Mesodermal cell (in vitro differentiated cells): ENCODE results near the gene TGFB1.

Source experiments
- H3K27ac ChIP-seq: 2 replicates; pipeline ENCODE4 v1.7.0; 2013; ENCODE audit warnings: mild to moderate bottlenecking, low read depth, low read length, moderate library complexity; ENCODE audit not compliant: severe bottlenecking
- H3K36me3 ChIP-seq: 2 replicates; pipeline ENCODE4 v1.7.1; 2013; ENCODE audit warnings: mild to moderate bottlenecking, low read length, moderate library complexity; ENCODE audit not compliant: control insufficient read depth, insufficient read depth
- H3K4me1 ChIP-seq: one replicate; pipeline ENCODE4 v1.7.1; 2013; ENCODE audit warnings: mild to moderate bottlenecking, low read length; ENCODE audit not compliant: insufficient read depth, control insufficient read depth, poor library complexity, severe bottlenecking
- H3K4me3 ChIP-seq: 2 replicates; pipeline ENCODE4 v1.7.0; 2013; ENCODE audit warnings: low read length, control low read depth, mild to moderate bottlenecking; ENCODE audit not compliant: insufficient read depth, poor library complexity, severe bottlenecking; ENCODE audit errors: extremely low read depth
- H3K9me3 ChIP-seq: 2 replicates; pipeline ENCODE4 v1.7.1; 2013; ENCODE audit warnings: mild to moderate bottlenecking, low read length, moderate library complexity; ENCODE audit not compliant: control insufficient read depth
- WGBS, 2 experiments: methylation state at CpG; one replicate each; pipeline ENCODE4 v1.1.5; 2013; ENCODE audit warnings: missing lambda C conversion rate in 2 of 2; ENCODE audit not compliant: insufficient coverage in 2 of 2; 5-methylcytosine and 5-hydroxymethylcytosine counted together

The TGFB1 gene

DNA sequence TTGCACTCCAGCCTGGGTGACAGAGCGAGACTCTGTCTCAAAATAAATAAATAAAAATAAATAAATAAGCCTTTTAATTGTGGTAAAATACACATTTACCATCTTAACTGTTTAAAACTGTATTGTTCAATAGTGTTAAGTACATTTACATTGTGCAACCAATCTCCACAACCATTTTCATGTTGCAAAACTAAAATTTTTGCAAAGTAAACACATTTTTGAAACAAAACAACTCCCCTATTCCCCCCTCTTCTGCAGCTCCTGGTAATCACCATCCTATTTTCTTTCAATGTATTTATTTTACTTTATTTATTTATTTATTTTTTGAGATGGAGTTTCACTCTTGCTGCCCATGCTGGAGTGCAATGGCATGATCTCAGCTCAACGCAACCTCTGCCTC lies 16.0 kb upstream of the TGFB1 start:
- Histone ChIP-seq H3K4me3 (no peak overlapping the region), H3K9me3 (no peaks in the 10 kb centered on the region), H3K36me3 (peaks cover 3% of the 10 kb centered on the region), H3K4me1 (peaks cover 2% of the 10 kb centered on the region), H3K27ac (no peak overlapping the region)
- 100% methylated on average over 1 of the region's 2 CpGs for WGBS, 2 experiments

DNA sequence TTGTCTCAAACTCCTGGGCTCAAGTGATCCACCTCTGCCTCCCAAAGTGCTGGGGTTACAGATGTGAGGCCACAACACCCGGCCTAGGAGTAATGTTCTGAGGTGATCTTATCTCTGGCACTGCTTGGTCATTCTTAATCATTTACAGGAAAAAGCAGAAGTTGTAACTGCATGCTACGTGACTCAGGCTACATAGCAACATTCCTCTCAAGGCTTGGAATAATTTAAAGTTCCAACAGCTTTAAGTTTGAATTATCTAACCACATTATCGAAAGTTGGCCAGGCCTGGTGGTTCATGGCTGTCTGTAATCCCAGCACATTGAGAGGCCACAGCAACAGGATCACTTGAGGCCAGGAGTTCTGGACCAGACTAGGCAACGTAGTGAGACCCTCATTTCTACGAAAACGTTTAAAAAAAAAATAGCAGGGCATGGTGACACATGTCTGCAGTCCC lies 14.2 kb upstream of the TGFB1 start:
- WGBS, 2 experiments, result 84 to 91% methylated on average over 5 to 6 of the region's 6 CpGs
- H3K4me3 ChIP-seq, result no peak overlapping the region
- no peaks in the 10 kb centered on the region for H3K9me3 ChIP-seq
- H3K4me1 ChIP-seq, result peaks cover 7% of the 10 kb centered on the region
- peak overlapping the region; percentile 86 for H3K27ac ChIP-seq
- H3K36me3 ChIP-seq, result peaks cover 3% of the 10 kb centered on the region

DNA sequence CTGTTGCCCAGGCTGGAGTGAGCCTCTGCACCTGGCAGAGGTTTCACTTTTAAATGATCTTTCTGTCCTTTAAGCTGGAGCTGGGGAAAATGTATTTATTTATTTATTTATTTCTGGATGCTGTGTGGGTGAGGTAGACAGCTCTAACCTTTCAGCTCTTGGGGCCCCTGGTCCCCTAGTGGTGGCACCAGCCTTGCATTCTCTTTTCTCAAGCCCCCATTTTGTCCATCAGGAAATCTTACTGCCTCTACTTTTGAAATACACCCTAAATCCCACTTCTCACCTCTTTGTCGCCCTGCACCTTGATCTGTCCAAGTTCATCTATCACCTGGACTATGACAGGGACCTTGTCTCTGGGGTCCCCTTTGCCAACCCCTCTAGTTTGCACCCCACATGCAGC lies 12.4 kb upstream of the TGFB1 start:
- H3K4me1 ChIP-seq, result peaks cover 7% of the 10 kb centered on the region
- H3K4me3 ChIP-seq, result no peak overlapping the region
- no peaks in the 10 kb centered on the region for H3K9me3 ChIP-seq
- H3K36me3 ChIP-seq, result peaks cover 2% of the 10 kb centered on the region
- no peak overlapping the region for H3K27ac ChIP-seq
- 75 to 100% methylated on average over 1 of the region's 1 CpG for WGBS, 2 experiments

DNA sequence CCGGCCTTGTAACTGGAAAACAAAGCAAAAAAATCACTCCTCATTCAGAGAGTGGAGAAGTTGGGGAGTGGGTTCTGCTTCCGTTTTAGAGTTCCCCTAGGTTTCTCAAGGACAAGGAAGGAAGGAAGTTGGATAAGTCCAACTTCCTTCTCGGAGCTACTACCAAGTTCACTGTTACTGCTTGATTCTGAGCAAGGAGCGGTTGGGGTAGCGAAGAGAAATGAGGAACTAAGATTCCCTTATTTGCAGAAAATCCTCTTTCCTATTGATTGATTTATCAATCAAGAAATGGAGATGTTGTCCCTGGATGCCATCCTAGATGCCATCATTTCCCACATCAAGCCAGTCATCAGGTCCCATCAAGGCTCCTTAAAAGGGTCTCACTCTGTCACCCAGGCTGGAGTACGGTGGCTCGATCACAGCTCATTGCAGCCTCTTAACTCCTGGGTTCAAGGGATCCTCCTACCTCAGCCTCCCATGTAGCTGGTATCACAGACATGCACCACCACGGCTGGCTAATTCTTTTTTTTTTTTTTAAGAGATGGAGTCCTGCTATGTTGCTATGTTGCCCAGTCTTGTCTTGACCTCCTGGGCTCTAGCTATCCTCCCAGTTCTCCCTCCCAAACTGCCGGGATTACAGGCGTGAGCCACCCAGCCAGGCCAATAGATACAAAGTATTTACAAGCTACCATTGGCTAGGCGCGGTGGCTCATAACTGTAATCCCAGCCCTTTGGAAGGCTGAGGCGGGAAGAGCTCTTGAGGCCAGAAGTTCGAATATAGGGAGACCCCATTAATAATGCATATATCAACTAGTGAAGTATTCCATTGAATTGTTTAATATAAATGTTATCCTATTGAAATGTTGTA lies 11.0 kb upstream of the TGFB1 start:
- Histone ChIP-seq H3K27ac (peak overlapping the region; percentile 100), H3K4me1 (peaks cover 7% of the 10 kb centered on the region), H3K36me3 (peaks cover 3% of the 10 kb centered on the region), H3K4me3 (peak overlapping the region; percentile 67), H3K9me3 (no peaks in the 10 kb centered on the region)
- 92 to 94% methylated on average over 6 to 8 of the region's 14 CpGs for WGBS, 2 experiments

DNA sequence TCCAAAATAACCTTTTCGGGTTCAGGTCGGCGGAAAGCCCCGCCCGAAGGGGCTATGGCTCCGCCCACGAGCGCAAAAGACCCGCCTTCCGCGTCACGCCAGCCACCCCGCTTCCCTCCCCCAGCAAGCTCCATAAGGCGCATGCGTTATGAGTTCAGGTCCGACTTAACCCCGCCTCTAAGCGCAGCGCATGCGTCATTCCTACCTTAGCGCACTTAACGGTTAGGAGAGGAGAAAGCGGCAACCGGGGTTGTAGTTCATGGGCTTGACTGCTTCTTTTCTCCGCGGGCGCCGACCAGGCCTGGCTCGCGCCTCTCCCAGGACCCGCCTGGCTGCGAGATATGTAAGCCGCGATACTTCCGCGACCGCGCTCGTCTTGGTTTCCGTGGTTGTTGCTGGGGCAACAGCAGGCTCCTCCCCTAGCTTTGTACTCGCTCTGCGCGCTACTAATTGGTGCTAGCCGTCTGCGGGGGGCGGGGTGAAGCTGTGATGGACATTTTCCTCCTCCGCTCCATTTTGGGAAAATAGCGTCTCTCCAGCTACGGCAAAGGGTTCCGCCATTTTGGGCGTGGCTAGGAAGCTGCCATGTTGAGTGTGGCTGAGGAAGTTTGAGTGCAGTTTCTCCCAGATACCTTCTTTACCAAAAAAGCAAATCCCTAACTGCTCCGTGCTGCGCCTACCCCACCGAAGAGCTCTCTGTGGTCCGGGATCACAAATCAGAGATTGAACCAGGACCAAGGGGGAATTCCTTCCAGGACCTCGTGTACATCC lies 10.2 kb upstream of the TGFB1 start, which contains the start of gene B9D2:
Gene B9D2, minus strand, starts transcription at position 397 of the 771 bp plus-strand sequence. CDS start 630 bp downstream, outside the sequence.
- 0% methylated on average over 32 to 41 of the region's 56 CpGs for WGBS, 2 experiments
- Histone ChIP-seq H3K9me3 (no peaks in the 10 kb centered on the region), H3K27ac (peak within 1 kb of the TSS; percentile 100), H3K4me1 (peaks cover 7% of the 10 kb centered on the region), H3K36me3 (peaks cover 3% of the 10 kb centered on the region), H3K4me3 (peak within 1 kb of the TSS; percentile 67)

DNA sequence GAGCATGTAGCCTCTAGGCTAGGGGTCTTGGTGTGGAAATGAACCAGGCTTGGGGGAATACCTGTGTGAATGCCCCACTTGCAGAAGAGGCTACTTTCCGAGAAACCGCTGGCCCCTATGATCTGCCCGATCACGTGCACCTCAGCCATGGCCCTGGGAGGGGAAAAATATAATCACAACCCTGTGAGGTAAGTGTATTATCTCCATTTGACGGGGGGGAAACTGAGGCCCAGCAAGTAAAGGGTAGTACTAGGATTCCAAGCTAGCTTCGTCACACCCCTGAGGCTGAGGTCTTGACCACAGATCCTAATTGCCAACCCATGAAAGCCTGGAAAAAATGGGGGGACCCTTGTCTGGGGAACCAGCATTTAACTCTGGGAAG lies 9.6 kb upstream of the TGFB1 start:
- WGBS, 2 experiments, result 59 to 88% methylated on average over 5 to 6 of the region's 6 CpGs
- Histone ChIP-seq H3K4me3 (peak overlapping the region; percentile 67), H3K36me3 (peaks cover 3% of the 10 kb centered on the region), H3K27ac (peak overlapping the region; percentile 100), H3K4me1 (peaks cover 7% of the 10 kb centered on the region), H3K9me3 (no peaks in the 10 kb centered on the region)

DNA sequence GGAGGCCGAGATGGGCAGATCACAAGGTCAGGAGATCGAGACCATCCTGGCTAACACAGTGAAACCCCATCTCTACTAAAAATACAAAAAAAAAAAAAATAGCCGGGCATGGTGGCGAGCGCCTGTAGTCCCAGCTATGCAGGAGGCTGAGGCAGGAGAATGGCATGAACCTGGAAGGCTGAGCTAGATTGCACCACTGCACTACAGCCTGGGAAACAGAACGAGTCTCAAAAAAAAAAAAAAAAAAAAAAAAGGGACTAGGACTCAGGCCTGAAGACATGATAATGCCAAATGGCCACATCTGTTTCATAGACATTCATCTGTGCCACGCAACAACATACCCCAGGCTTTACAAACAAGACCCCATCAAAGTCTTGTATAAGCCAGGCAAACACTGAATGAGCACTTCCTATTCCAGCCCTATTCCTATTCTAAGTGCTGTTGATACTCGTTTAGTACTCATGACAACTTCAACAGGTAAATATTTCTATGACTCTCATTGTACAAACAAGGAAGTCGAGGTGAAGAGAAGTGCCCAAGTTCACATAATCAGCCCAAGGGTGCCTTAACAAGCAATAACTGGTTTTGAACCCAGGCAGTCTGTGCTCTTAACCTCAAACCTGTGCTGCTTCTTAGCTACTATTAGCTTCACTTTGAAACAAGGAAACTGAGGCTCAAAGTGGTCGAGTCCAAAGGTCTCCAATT lies 8.6 kb upstream of the TGFB1 start:
- no peaks in the 10 kb centered on the region for H3K9me3 ChIP-seq
- peaks cover 3% of the 10 kb centered on the region for H3K36me3 ChIP-seq
- whole genome bisulfite sequencing, 2 experiments, result 89 to 98% methylated on average over 3 to 5 of the region's 10 CpGs
- H3K27ac ChIP-seq, result no peak overlapping the region
- no peak overlapping the region for H3K4me3 ChIP-seq
- peaks cover 7% of the 10 kb centered on the region for H3K4me1 ChIP-seq

DNA sequence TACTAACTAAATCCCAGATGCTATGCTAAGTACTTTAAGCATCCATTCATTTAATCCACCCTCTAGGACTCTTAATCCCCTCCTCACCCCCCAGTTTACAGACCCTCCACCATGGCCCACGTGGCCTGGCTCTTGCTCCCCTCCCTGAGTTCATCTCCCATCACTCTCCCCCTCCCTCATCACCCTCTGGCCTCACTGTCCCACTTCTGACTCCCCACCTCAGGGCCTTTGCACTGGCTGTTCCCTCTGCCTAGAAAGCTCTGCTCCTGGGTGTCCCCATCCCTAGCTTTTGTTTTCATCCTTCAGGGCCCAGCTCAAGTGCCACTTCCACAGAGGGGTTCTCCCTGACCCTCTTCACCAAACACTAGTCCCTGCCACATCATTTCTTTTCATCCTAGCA lies 6.0 kb upstream of the TGFB1 start:
- WGBS, 2 experiments, result 94 to 100% methylated on average over 1 of the region's 1 CpG
- peaks cover 3% of the 10 kb centered on the region for H3K36me3 ChIP-seq
- H3K27ac ChIP-seq, result no peak overlapping the region
- H3K4me1 ChIP-seq, result peaks cover 5% of the 10 kb centered on the region
- no peaks in the 10 kb centered on the region for H3K9me3 ChIP-seq
- H3K4me3 ChIP-seq, result no peak overlapping the region

DNA sequence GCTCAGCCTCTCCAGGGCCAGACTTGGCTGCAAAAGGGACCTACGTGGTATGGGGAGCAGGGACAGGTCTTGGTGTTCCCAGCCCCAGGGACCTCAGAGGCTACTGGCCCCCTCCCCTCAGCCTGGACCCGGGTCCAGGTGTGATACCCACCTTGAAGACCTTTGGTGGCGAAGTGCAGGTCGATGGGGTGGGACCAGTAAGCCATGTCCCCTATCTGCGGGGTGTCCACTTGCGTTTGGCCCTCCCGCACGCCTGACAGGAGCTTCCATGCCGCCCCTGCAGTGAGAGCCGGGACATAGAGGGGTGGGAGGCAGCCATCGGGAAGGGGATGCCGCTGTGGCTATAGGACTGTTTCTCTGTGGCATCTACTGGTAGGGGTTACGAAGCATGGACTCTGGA lies 4.0 kb upstream of the TGFB1 start:
- Histone ChIP-seq H3K27ac (no peak overlapping the region), H3K36me3 (peaks cover 7% of the 10 kb centered on the region), H3K9me3 (no peaks in the 10 kb centered on the region), H3K4me3 (no peak overlapping the region), H3K4me1 (peaks cover 2% of the 10 kb centered on the region)
- 94 to 97% methylated on average over 12 to 13 of the region's 13 CpGs for WGBS, 2 experiments

DNA sequence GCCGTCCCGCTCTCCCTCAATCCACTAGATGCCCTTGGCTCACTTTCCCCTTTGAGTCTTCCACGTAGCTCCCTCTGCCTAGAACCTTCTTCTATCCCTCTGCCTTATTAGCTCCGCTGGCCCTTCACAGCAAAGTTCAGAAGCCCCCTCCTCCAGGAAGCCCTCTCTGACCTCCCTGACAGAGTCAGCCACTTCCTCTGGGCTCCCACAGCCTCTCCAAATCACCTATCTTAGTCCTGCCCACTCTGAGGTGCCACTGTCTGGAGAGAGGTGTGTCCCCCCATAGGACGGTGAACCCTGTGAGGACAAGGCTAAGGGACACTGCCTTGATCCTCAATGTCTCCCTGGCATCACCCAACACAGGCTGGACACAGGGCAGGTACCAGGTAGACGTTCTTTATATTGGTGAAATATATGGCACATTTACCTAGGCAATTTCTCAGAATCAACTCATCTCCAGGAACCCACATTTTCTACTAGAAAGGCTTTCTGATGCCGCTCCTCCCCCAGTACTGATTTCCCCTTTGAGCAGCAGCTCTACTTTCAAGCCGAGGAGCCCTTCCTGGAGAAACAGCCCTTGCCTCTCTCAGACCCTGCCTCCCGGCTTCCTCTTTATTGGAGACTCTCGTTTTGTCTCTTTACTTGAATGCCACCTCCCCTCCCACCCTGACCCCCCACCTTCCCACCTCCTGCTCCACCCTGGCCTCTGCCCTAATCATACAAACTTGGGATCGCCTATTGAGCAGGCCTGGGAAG lies 3.4 kb upstream of the TGFB1 start:
- Histone ChIP-seq H3K9me3 (no peaks in the 10 kb centered on the region), H3K27ac (no peak overlapping the region), H3K36me3 (peaks cover 7% of the 10 kb centered on the region), H3K4me1 (peaks cover 2% of the 10 kb centered on the region), H3K4me3 (no peak overlapping the region)
- 94 to 100% methylated on average over 4 to 8 of the region's 11 CpGs for WGBS, 2 experiments
